Measurements from ENCODE around the gene ARHGAP32. TPM values are rescaled to one million over a fixed set of nuclear protein-coding genes. Genes with fewer than 3 reads are reported as not detected.

ARHGAP32 gene
- total RNA-seq, 1 donor from 2014 or later = 5.3 TPM

- intact Hi-C loops (cut with micrococcal nuclease) = no loop called here
- DNase-seq = no peak
- no peak for ATAC-seq
Measured at GRCh38 chr11:128970598-128971190, 221.4 kb downstream of the ARHGAP32 start.

- no peak for DNase-seq
- intact Hi-C loops (cut with micrococcal nuclease) = no loop called here
- ATAC-seq = no peak
Measured at GRCh38 chr11:128968916-128969315, 223.2 kb downstream of the ARHGAP32 start.

- peak; percentile 66 for ATAC-seq
- intact Hi-C loops (cut with micrococcal nuclease) = no loop called here
- DNase-seq = no peak
Measured at GRCh38 chr11:128967578-128967977, 224.5 kb downstream of the ARHGAP32 start.

GRCh38 chr11:128965485-128965884 is 226.6 kb downstream of the ARHGAP32 start:
- intact Hi-C loops (cut with micrococcal nuclease) = no loop called here
- ATAC-seq = no peak
- DNase-seq = no peak

- ATAC-seq (no peak), DNase-seq (no peak)
- intact Hi-C loops (cut with micrococcal nuclease) = no loop called here
Measured at GRCh38 chr11:128964463-128964930, 227.6 kb downstream of the ARHGAP32 start.

GRCh38 chr11:128963744-128964325 is 228.3 kb downstream of the ARHGAP32 start:
- no peak for DNase-seq
- ATAC-seq = no peak
- intact Hi-C loops (cut with micrococcal nuclease) = no loop called here

GRCh38 chr11:128962896-128963295 is 229.2 kb downstream of the ARHGAP32 start:
- ATAC-seq = no peak
- DNase-seq = no peak
- intact Hi-C loops (cut with micrococcal nuclease) = no loop called here

- intact Hi-C loops (cut with micrococcal nuclease) = no loop called here
- ATAC-seq = no peak
- DNase-seq = no peak
Measured at GRCh38 chr11:128961645-128962044, 230.5 kb downstream of the ARHGAP32 start.

GRCh38 chr11:128957202-128957482 is 235.0 kb downstream of the ARHGAP32 start:
- intact Hi-C loops (cut with micrococcal nuclease) = no loop called here
- ATAC-seq (no peak), DNase-seq (no peak)

GRCh38 chr11:128956401-128957201 is 235.5 kb downstream of the ARHGAP32 start:
- DNase-seq (no peak), ATAC-seq (peak; percentile 85)
- intact Hi-C loops (cut with micrococcal nuclease) = no loop called here

- DNase-seq (no peak), ATAC-seq (no peak)
- intact Hi-C loops (cut with micrococcal nuclease) = loop anchor here (2.0 kb wide), 1 partner anchor 71 kb away; no protein-coding TSS in a partner anchor
Measured at GRCh38 chr11:128955636-128956035, 236.5 kb downstream of the ARHGAP32 start.

GRCh38 chr11:128953151-128953550 is 239.0 kb downstream of the ARHGAP32 start:
- DNase-seq (no peak), ATAC-seq (no peak)
- intact Hi-C loops (cut with micrococcal nuclease) = no loop called here

GRCh38 chr11:128949791-128950454 is 242.2 kb downstream of the ARHGAP32 start:
- ATAC-seq = no peak
- intact Hi-C loops (cut with micrococcal nuclease) = no loop called here
- DNase-seq = no peak

GRCh38 chr11:128948583-128948982 is 243.5 kb downstream of the ARHGAP32 start:
- DNase-seq (peak; percentile 46), ATAC-seq (peak; percentile 71)
- intact Hi-C loops (cut with micrococcal nuclease) = no loop called here

- ATAC-seq (no peak), DNase-seq (no peak)
- intact Hi-C loops (cut with micrococcal nuclease) = no loop called here
Measured at GRCh38 chr11:128947773-128948172, 244.4 kb downstream of the ARHGAP32 start.

- DNase-seq = no peak
- intact Hi-C loops (cut with micrococcal nuclease) = no loop called here
- ATAC-seq = no peak
Measured at GRCh38 chr11:128946648-128947047, 245.5 kb downstream of the ARHGAP32 start.

- intact Hi-C loops (cut with micrococcal nuclease) = no loop called here
- ATAC-seq (no peak), DNase-seq (no peak)
Measured at GRCh38 chr11:128943428-128943976, 248.6 kb downstream of the ARHGAP32 start.

GRCh38 chr11:128942817-128943427 is 249.2 kb downstream of the ARHGAP32 start, which contains the start of gene TP53AIP1:
TP53AIP1 (minus strand) TSS chr11:128942871; CDS start chr11:128937818, 5,053 bp downstream.
- intact Hi-C loops (cut with micrococcal nuclease) = no loop called here
- ATAC-seq (no peak), DNase-seq (no peak)

- no peak for ATAC-seq
- intact Hi-C loops (cut with micrococcal nuclease) = no loop called here
- DNase-seq = no peak
Measured at GRCh38 chr11:128942272-128942612, 249.9 kb downstream of the ARHGAP32 start.

Measured in left ventricle myocardium superior (tissue), 1 donor.